ENCODE data around the gene NSD2. TPM values are rescaled to one million over a fixed set of nuclear protein-coding genes. Genes with fewer than 3 reads are reported as not detected.

Gene NSD2
- total and polyA plus RNA-seq, 9 of the 15 experiments (the other 6 are each of a cell fraction or from before 2014, with no cell fraction given): 6.4 to 126 (median 58.8) TPM

DNA sequence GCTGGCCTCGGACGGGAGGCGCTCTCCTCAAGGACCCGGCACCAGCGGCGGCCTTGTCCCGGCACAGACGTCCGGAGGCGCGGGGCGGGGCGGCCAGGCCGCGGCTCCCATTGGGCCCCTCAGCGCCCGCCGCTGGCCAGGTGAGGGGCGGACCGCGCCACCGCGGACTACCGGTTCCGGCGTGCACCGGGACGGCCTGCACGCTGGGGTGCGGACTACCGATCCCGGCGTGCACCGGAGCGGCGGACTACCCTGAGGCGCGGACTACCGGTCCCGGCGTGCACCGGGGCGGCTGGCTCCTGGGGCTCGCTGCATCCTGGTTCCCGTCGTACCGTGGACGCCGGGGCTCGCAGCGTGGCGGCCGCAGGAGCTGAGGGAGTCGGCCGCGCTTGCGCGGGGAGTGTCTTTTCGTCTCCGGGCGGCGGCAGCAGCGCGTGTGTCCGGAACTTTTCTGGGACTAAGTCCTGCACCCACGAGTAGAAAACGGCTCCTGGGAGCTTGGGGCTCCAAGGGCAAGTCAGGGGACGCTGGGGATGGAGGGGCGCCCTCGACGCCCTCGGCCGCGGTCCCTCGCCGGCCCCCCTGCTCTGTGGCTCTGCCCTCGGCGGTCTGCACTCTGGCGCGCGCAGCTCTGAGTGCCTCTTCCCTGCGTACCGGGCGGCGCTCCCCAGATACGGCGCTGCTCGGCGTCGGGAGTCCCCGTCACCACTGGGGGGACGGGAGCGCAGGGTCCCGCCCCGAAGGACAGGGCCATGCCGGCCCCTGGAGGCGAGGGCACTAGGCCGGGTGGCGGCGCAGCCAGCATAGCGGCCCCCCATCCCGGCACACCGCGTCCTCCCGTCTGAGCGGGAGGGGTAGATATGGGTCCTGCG is 14.9 kb upstream of the NSD2 start, which contains the start of gene LETM1 (continued):
- TF ChIP-seq HCFC1 (IDR thresholded peaks at IDR 0.05; ENCODE audit: low read depth, low read length): peak; percentile 98
- peak; percentile 94; the same call in 1 of the 2 replicates for TF ChIP-seq KAT7 (CRISPR knock-in tag; IDR thresholded peaks at IDR 0.05; ENCODE audit: borderline replicate concordance)
- no peak for TF ChIP-seq TSC22D4 (tag; IDR thresholded peaks at IDR 0.05)
- no peak for TF ChIP-seq SLC30A9 (CRISPR knock-in tag; IDR thresholded peaks at IDR 0.05)
- no peak for TF ChIP-seq ZNF668 (CRISPR knock-in tag; IDR thresholded peaks at IDR 0.05)
- TF ChIP-seq EHMT2 (IDR thresholded peaks at IDR 0.05): no peak
- TF ChIP-seq, protein P1, sequence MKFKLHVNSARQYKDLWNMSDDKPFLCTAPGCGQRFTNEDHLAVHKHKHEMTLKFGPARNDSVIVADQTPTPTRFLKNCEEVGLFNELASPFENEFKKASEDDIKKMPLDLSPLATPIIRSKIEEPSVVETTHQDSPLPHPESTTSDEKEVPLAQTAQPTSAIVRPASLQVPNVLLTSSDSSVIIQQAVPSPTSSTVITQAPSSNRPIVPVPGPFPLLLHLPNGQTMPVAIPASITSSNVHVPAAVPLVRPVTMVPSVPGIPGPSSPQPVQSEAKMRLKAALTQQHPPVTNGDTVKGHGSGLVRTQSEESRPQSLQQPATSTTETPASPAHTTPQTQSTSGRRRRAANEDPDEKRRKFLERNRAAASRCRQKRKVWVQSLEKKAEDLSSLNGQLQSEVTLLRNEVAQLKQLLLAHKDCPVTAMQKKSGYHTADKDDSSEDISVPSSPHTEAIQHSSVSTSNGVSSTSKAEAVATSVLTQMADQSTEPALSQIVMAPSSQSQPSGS (CRISPR knock-in tag; IDR thresholded peaks at IDR 0.05): no peak
- no peak for TF ChIP-seq MEF2D (tag; conservative IDR thresholded peaks at IDR 0.05; ENCODE audit: low read depth)
- peak; percentile 85 for TF ChIP-seq L3MBTL2 (IDR thresholded peaks at IDR 0.05)
- TF ChIP-seq ZNF175 (CRISPR knock-in tag; IDR thresholded peaks at IDR 0.05; ENCODE audit: low read depth): peak; percentile 74; the same call in 1 of the 2 replicates
- TF ChIP-seq, protein P2, sequence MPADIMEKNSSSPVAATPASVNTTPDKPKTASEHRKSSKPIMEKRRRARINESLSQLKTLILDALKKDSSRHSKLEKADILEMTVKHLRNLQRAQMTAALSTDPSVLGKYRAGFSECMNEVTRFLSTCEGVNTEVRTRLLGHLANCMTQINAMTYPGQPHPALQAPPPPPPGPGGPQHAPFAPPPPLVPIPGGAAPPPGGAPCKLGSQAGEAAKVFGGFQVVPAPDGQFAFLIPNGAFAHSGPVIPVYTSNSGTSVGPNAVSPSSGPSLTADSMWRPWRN (IDR thresholded peaks at IDR 0.05; ENCODE audit: low read depth): no peak
- no peak for TF ChIP-seq ZKSCAN3 (CRISPR knock-in tag; IDR thresholded peaks at IDR 0.05)
- TF ChIP-seq, protein P3, sequence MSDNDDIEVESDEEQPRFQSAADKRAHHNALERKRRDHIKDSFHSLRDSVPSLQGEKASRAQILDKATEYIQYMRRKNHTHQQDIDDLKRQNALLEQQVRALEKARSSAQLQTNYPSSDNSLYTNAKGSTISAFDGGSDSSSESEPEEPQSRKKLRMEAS (CRISPR knock-in tag; IDR thresholded peaks at IDR 0.05): peak; percentile 73
- TF ChIP-seq, protein P4, sequence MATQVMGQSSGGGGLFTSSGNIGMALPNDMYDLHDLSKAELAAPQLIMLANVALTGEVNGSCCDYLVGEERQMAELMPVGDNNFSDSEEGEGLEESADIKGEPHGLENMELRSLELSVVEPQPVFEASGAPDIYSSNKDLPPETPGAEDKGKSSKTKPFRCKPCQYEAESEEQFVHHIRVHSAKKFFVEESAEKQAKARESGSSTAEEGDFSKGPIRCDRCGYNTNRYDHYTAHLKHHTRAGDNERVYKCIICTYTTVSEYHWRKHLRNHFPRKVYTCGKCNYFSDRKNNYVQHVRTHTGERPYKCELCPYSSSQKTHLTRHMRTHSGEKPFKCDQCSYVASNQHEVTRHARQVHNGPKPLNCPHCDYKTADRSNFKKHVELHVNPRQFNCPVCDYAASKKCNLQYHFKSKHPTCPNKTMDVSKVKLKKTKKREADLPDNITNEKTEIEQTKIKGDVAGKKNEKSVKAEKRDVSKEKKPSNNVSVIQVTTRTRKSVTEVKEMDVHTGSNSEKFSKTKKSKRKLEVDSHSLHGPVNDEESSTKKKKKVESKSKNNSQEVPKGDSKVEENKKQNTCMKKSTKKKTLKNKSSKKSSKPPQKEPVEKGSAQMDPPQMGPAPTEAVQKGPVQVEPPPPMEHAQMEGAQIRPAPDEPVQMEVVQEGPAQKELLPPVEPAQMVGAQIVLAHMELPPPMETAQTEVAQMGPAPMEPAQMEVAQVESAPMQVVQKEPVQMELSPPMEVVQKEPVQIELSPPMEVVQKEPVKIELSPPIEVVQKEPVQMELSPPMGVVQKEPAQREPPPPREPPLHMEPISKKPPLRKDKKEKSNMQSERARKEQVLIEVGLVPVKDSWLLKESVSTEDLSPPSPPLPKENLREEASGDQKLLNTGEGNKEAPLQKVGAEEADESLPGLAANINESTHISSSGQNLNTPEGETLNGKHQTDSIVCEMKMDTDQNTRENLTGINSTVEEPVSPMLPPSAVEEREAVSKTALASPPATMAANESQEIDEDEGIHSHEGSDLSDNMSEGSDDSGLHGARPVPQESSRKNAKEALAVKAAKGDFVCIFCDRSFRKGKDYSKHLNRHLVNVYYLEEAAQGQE (IDR thresholded peaks at IDR 0.05; ENCODE audit: borderline replicate concordance): 0 out of 2 replicates have a peak, but pooled peaks have one; percentile 10
- TF ChIP-seq, protein P4 (CRISPR knock-in tag; IDR thresholded peaks at IDR 0.05; ENCODE audit: low read depth): no peak; the same call in 1 of the 2 replicates
- no peak for TF ChIP-seq CEBPG (CRISPR knock-in tag; IDR thresholded peaks at IDR 0.05)
- TF ChIP-seq CEBPG (tag; conservative IDR thresholded peaks at IDR 0.05 in 1 of 2, IDR thresholded peaks at IDR 0.05 in 1 of 2): no peak
- no peak for TF ChIP-seq PHB (CRISPR knock-in tag; IDR thresholded peaks at IDR 0.05)

Measured in K562 (cell line).